ENCODE measurements around the gene OTOP2. TPM values are rescaled to one million over a fixed set of nuclear protein-coding genes. Genes with fewer than 3 reads are reported as not detected.
A peak's percentile ranks its signal among the peaks of the same experiment; 100 is the strongest.

The OTOP2 gene
- total RNA-seq, 2 donors from 2014 or later, result 5.7 to 18.4 TPM

GRCh38 chr17:74959826-74960515 is 35.9 kb downstream of the OTOP2 start:
- no peak for DNase-seq
- Histone ChIP-seq H3K9ac (ENCODE audit: low read depth in 2 of 2, low read length in 2 of 2) (no peak overlapping the region), H3K36me3 (no peaks in the 10 kb centered on the region)

GRCh38 chr17:74960570-74961342 is 36.7 kb downstream of the OTOP2 start:
- intact Hi-C loops (cut with DNase I), result loop anchor here (5.0 kb wide), 2 partner anchors 47 to 242 kb away; no protein-coding TSS in a partner anchor

More at GRCh38 chr17:74959826-74960515, 35.9 kb downstream of the OTOP2 start:
- intact Hi-C loops (cut with DNase I), result loop anchor here (5.0 kb wide), 3 partner anchors 47 to 242 kb away; no protein-coding TSS in a partner anchor
- no peak overlapping the region for H3K4me3 ChIP-seq
- no peaks in the 10 kb centered on the region for H3K4me1 ChIP-seq
- no peak for TF ChIP-seq CTCF (IDR thresholded peaks at IDR 0.05)
- H3K27me3 ChIP-seq, result no peaks in the 10 kb centered on the region
- H3K27ac ChIP-seq, result no peak overlapping the region
- no peaks in the 10 kb centered on the region for H3K9me3 ChIP-seq

GRCh38 chr17:74961657-74962350 is 37.7 kb downstream of the OTOP2 start:
- peak; percentile 81 for TF ChIP-seq CTCF (IDR thresholded peaks at IDR 0.05)
- Histone ChIP-seq H3K9ac (ENCODE audit: low read depth in 2 of 2, low read length in 2 of 2) (no peak overlapping the region), H3K27ac (no peak overlapping the region), H3K9me3 (no peaks in the 10 kb centered on the region), H3K4me1 (no peaks in the 10 kb centered on the region), H3K27me3 (no peaks in the 10 kb centered on the region), H3K4me3 (no peak overlapping the region), H3K36me3 (no peaks in the 10 kb centered on the region)
- DNase-seq, result peak; percentile 95
- intact Hi-C loops (cut with DNase I), result loop anchor here (5.0 kb wide), 2 partner anchors 45 to 240 kb away; no protein-coding TSS in a partner anchor

More at GRCh38 chr17:74960570-74961342, 36.7 kb downstream of the OTOP2 start:
- no peak for TF ChIP-seq CTCF (IDR thresholded peaks at IDR 0.05)
- Histone ChIP-seq H3K9me3 (no peaks in the 10 kb centered on the region), H3K27ac (no peak overlapping the region), H3K27me3 (no peaks in the 10 kb centered on the region), H3K4me3 (no peak overlapping the region), H3K36me3 (no peaks in the 10 kb centered on the region), H3K9ac (ENCODE audit: low read depth in 2 of 2, low read length in 2 of 2) (peak overlapping the region in 1 of 2 donors; percentile 26), H3K4me1 (no peaks in the 10 kb centered on the region)
- DNase-seq, result peak; percentile 73

GRCh38 chr17:74962622-74963394 is 38.7 kb downstream of the OTOP2 start:
- intact Hi-C loops (cut with DNase I), result loop anchor here (5.0 kb wide), 2 partner anchors 44 to 239 kb away; no protein-coding TSS in a partner anchor
- Histone ChIP-seq H3K4me1 (no peaks in the 10 kb centered on the region), H3K27ac (no peak overlapping the region), H3K36me3 (no peaks in the 10 kb centered on the region), H3K9ac (ENCODE audit: low read depth in 2 of 2, low read length in 2 of 2) (no peak overlapping the region), H3K27me3 (no peaks in the 10 kb centered on the region), H3K9me3 (no peaks in the 10 kb centered on the region), H3K4me3 (no peak overlapping the region)
- no peak for TF ChIP-seq CTCF (IDR thresholded peaks at IDR 0.05)
- DNase-seq, result no peak
